ENCODE data around the gene RIPK1. TPM values are rescaled to one million over a fixed set of nuclear protein-coding genes. Genes with fewer than 3 reads are reported as not detected.
A peak's percentile ranks its signal among the peaks of the same experiment; 100 is the strongest.
"Not testable (repeated sequence)": the region's sequence is repeated elsewhere in the genome, so short reads cannot be mapped to it uniquely, and the experiment has no call there.

Gene RIPK1
- total and polyA plus RNA-seq, 2 donors (not counting 3 experiments of a cell fraction or from before 2014, with no cell fraction given) = 11.2 to 20.6 TPM

DNA sequence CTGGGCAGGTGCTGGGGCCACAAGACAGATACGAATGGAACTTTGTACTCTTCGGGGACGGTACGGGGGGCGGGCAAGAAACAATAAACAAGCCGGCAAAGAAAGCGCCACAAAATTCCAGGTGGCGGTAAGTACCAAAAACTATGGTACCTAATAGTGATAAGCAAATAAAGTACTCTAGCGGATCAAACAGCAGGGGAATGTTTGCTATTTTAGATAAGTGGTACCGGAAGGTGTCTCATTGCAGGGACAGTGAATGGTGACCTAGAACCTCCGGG, 15.1 kb upstream of the RIPK1 start:
- CTCF ChIA-PET = interaction anchor here (0.6 to 8.9 kb wide), 9 partner anchors 8 to 206 kb away, joined by 3 to 126 read pairs (median 3); partner anchors contain the start of gene NQO2
- POLR2A ChIA-PET = interaction anchor here (0.6 to 0.7 kb wide), 2 partner anchors 24 to 53 kb away, joined by 3 read pairs; partner anchors contain the start of gene NQO2
- Histone ChIP-seq H3K36me3 (ENCODE audit: control insufficient read depth in 2 of 2, extremely low read depth in 1 of 2, insufficient read depth in 2 of 2, low read length in 2 of 2) (no peaks in the 10 kb centered on the region), H3K4me3 (replicated peaks in 1 of 3; ENCODE audit: insufficient read depth in 1 of 3, low read depth in 1 of 3, low read length in 3 of 3) (peak overlapping the region in 2 of 3 experiments; percentile 20 to 53), H3K27me3 (ENCODE audit: control insufficient read depth in 2 of 2, insufficient read depth in 2 of 2, low read length in 2 of 2) (peaks cover 3 to 5% of the 10 kb centered on the region in 2 experiments), H3K4me2 (ENCODE audit: insufficient read depth, low read length) (peak overlapping the region; percentile 83), H3K9me1 (replicated peaks; ENCODE audit: control insufficient read depth, extremely low read depth, insufficient read depth, low read length) (no peaks in the 10 kb centered on the region), H4K20me1 (replicated peaks; ENCODE audit: control insufficient read depth, extremely low read depth, insufficient read depth, low read length) (no peaks in the 10 kb centered on the region), H3K9ac (replicated peaks; ENCODE audit: extremely low read depth, insufficient read depth, low read length) (peak overlapping the region; percentile 44), H3K9me3 (replicated peaks; ENCODE audit: control insufficient read depth, insufficient read depth, low read length) (no peaks in the 10 kb centered on the region), H3K27ac (ENCODE audit: insufficient read depth, low read depth, low read length) (no peak overlapping the region), H3K4me1 (ENCODE audit: control insufficient read depth, extremely low read depth, insufficient read depth, low read length) (peaks cover 9% of the 10 kb centered on the region), H2AFZ (ENCODE audit: low read depth, low read length) (peak overlapping the region; percentile 100), H3K79me2 (ENCODE audit: control insufficient read depth, insufficient read depth, low read length) (no peaks in the 10 kb centered on the region)
- no peak for DNase-seq (ENCODE audit: low read depth, low spot score)
- intact Hi-C loops (cut with micrococcal nuclease) (loop anchor here (1.0 kb wide), 3 partner anchors 30 to 207 kb away; partner anchors contain the start of gene NQO2), dilution Hi-C loops (cut with MboI; ENCODE audit: extremely low pct_ligation_motif_present, low sequenced_read_pairs) (no loop called here)
- no peak for TF ChIP-seq MAX (IDR thresholded peaks at IDR 0.05; ENCODE audit: insufficient read depth, insufficient read length)
- no peak for TF ChIP-seq FOS (IDR thresholded peaks at IDR 0.05; ENCODE audit: borderline replicate concordance, insufficient read depth, low read length)
- TF ChIP-seq POLR2A (IDR thresholded peaks at IDR 0.05; ENCODE audit: low read depth, low read length) = no peak
- TF ChIP-seq MYC (IDR thresholded peaks at IDR 0.05; ENCODE audit: low read depth, low read length) = no peak
- TF ChIP-seq POLR2AphosphoS5 (IDR thresholded peaks at IDR 0.05; ENCODE audit: insufficient read depth, low read depth, low read length) = no peak
- TF ChIP-seq, protein P1, sequence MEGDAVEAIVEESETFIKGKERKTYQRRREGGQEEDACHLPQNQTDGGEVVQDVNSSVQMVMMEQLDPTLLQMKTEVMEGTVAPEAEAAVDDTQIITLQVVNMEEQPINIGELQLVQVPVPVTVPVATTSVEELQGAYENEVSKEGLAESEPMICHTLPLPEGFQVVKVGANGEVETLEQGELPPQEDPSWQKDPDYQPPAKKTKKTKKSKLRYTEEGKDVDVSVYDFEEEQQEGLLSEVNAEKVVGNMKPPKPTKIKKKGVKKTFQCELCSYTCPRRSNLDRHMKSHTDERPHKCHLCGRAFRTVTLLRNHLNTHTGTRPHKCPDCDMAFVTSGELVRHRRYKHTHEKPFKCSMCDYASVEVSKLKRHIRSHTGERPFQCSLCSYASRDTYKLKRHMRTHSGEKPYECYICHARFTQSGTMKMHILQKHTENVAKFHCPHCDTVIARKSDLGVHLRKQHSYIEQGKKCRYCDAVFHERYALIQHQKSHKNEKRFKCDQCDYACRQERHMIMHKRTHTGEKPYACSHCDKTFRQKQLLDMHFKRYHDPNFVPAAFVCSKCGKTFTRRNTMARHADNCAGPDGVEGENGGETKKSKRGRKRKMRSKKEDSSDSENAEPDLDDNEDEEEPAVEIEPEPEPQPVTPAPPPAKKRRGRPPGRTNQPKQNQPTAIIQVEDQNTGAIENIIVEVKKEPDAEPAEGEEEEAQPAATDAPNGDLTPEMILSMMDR (IDR thresholded peaks at IDR 0.05; ENCODE audit: extremely low read depth in 1 of 2, insufficient read depth in 1 of 2, low read depth in 1 of 2, low read length in 2 of 2) = no peak
- TF ChIP-seq EZH2 (IDR thresholded peaks at IDR 0.05; ENCODE audit: borderline replicate concordance, low read depth, low read length, severe bottlenecking) = no peak
- TF ChIP-seq GATA2 (IDR thresholded peaks at IDR 0.05; ENCODE audit: insufficient read depth, insufficient read length, low read depth, low read length) = no peak
- no peak for TF ChIP-seq JUN (IDR thresholded peaks at IDR 0.05; ENCODE audit: borderline replicate concordance, insufficient read depth, insufficient read length, low read depth)
- FAIRE-seq = no peak
- no TSS peak for BruUV-seq (replicated peaks)

DNA sequence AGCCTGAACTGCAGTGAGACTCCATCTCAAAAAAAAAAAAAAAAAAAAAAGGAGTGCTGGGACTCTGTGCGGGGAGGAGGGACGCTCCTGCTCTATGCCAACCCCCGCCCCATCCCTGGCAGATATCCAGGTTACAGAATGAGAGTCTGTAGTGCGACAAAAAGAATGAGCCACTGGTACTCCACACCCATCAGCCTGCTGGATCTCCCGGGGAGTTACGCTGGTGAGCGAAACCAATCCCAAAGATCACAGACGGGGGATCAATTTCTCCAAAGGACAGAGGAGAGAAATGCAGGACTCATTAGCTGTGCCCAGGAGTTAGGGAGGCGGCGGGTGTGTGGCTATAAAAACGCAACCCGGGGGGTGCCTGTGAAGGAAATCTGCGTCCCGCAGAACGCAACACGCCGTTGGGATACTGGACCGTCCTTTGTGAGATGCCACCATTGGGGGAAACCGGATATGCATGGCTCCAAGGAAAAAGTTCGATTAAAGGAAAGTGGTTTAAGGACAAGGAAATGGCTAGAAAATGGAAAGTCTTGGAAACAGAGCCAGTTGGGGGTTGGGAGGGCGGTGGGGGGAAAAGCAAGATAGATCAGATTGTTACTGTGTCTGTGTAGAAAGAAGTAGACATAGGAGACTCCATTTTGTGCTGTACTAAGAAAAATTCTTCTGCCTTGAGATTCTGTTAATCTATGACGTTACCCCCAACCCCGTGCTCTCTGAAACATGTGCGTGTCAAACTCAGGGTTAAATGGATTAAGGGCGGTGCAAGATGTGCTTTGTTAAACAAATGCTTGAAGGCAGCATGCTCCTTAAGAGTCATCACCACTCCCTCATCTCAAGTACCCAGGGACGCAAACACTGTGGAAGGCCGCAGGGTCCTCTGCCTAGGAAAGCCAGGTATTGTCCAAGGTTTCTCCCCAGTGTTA, 13.8 kb upstream of the RIPK1 start:
- peak overlapping the region; percentile 58 for H2AFZ ChIP-seq (ENCODE audit: low read depth, low read length)
- BruUV-seq (replicated peaks); dilution Hi-C loops (cut with MboI; ENCODE audit: extremely low pct_ligation_motif_present, low sequenced_read_pairs): not testable (repeated sequence)

More for the DNA sequence above, 13.8 kb upstream of the RIPK1 start:
- not testable (repeated sequence) for H4K20me1 ChIP-seq (replicated peaks; ENCODE audit: control insufficient read depth, extremely low read depth, insufficient read depth, low read length); H3K79me2 ChIP-seq (ENCODE audit: control insufficient read depth, insufficient read depth, low read length); DNase-seq (ENCODE audit: low read depth, low spot score); H3K9ac ChIP-seq (replicated peaks; ENCODE audit: extremely low read depth, insufficient read depth, low read length); H3K9me3 ChIP-seq (replicated peaks; ENCODE audit: control insufficient read depth, insufficient read depth, low read length); H3K27ac ChIP-seq (ENCODE audit: insufficient read depth, low read depth, low read length); H3K4me1 ChIP-seq (ENCODE audit: control insufficient read depth, extremely low read depth, insufficient read depth, low read length); H3K36me3 ChIP-seq (ENCODE audit: control insufficient read depth in 2 of 2, extremely low read depth in 1 of 2, insufficient read depth in 2 of 2, low read length in 2 of 2); H3K27me3 ChIP-seq (ENCODE audit: control insufficient read depth in 2 of 2, insufficient read depth in 2 of 2, low read length in 2 of 2); H3K9me1 ChIP-seq (replicated peaks; ENCODE audit: control insufficient read depth, extremely low read depth, insufficient read depth, low read length)
- FAIRE-seq = peak; percentile 53
- CTCF ChIA-PET = interaction anchor here (1.0 to 8.9 kb wide), 8 partner anchors 10 to 102 kb away, joined by 3 to 126 read pairs (median 4); partner anchors contain the start of gene NQO2
- POLR2A ChIA-PET = interaction anchor here (0.6 kb wide), 1 partner anchor 53 kb away, joined by 3 read pairs; no protein-coding TSS in a partner anchor
- peak overlapping the region; percentile 83 for H3K4me2 ChIP-seq (ENCODE audit: insufficient read depth, low read length)
- intact Hi-C loops (cut with micrococcal nuclease) = loop anchor here (1.0 kb wide), 2 partner anchors 102 to 263 kb away; no protein-coding TSS in a partner anchor
- peak overlapping the region in 2 of 3 experiments; percentile 10 to 20 for H3K4me3 ChIP-seq (replicated peaks in 1 of 3; ENCODE audit: insufficient read depth in 1 of 3, low read depth in 1 of 3, low read length in 3 of 3)
